Myocyte (in vitro differentiated cells): Measurements from ENCODE around the gene DOCK10. TPM values are rescaled to one million over a fixed set of nuclear protein-coding genes. Genes with fewer than 3 reads are reported as not detected.

Experiments
- DNase-seq: peaks from one replicate; pipeline ENCODE4 v3.0.0-alpha.2; 2012; ENCODE audit warnings: low read depth
- total RNA-seq: library from RNA; depleted of rRNA; stranded (reverse); fragments of >200 nt; gene quantifications from 2 replicates; pipeline ENCODE4 v1.2.3, GENCODE V29; 2014

DOCK10 gene
- total RNA-seq, 1 donor from 2014 or later: 16.5 TPM

GRCh38 chr2:224796695-224797305 is 245.5 kb downstream of the DOCK10 start:
- no peak for DNase-seq

GRCh38 chr2:224793946-224794345 is 248.3 kb downstream of the DOCK10 start:
- no peak for DNase-seq

- no peak for DNase-seq
Measured at GRCh38 chr2:224786848-224787247, 255.4 kb downstream of the DOCK10 start.

- DNase-seq: no peak
Measured at GRCh38 chr2:224781400-224781799, 260.9 kb downstream of the DOCK10 start.

- DNase-seq: no peak
Measured at GRCh38 chr2:224780823-224781222, 261.4 kb downstream of the DOCK10 start.

GRCh38 chr2:224780106-224780505 is 262.2 kb downstream of the DOCK10 start:
- DNase-seq: no peak

- peak; percentile 77 for DNase-seq
Measured at GRCh38 chr2:224778474-224778877, 263.8 kb downstream of the DOCK10 start.

GRCh38 chr2:224777559-224777930 is 264.7 kb downstream of the DOCK10 start:
- DNase-seq: no peak

GRCh38 chr2:224776795-224777558 is 265.3 kb downstream of the DOCK10 start:
- DNase-seq: no peak

GRCh38 chr2:224775647-224776046 is 266.6 kb downstream of the DOCK10 start:
- DNase-seq: no peak

- DNase-seq: no peak
Measured at GRCh38 chr2:224774735-224775134, 267.5 kb downstream of the DOCK10 start.

GRCh38 chr2:224772494-224772893 is 269.8 kb downstream of the DOCK10 start:
- no peak for DNase-seq

- no peak for DNase-seq
Measured at GRCh38 chr2:224769489-224769888, 272.8 kb downstream of the DOCK10 start.

GRCh38 chr2:224764565-224765236 is 277.6 kb downstream of the DOCK10 start:
- no peak for DNase-seq

- DNase-seq: no peak
Measured at GRCh38 chr2:224757934-224758548, 284.2 kb downstream of the DOCK10 start.

GRCh38 chr2:224753743-224754540 is 288.3 kb downstream of the DOCK10 start:
- peak; percentile 44 for DNase-seq

GRCh38 chr2:224751996-224752698 is 290.1 kb downstream of the DOCK10 start:
- DNase-seq: no peak

GRCh38 chr2:224749136-224749535 is 293.1 kb downstream of the DOCK10 start:
- no peak for DNase-seq

GRCh38 chr2:224747765-224748164 is 294.5 kb downstream of the DOCK10 start:
- DNase-seq: no peak

- DNase-seq: no peak
Measured at GRCh38 chr2:224736227-224736626, 306.0 kb downstream of the DOCK10 start.
